Mucosa of descending colon (tissue), 3 donors: ENCODE measurements around the gene RNF41. TPM values are rescaled to one million over a fixed set of nuclear protein-coding genes. Genes with fewer than 3 reads are reported as not detected.
A peak's percentile ranks its signal among the peaks of the same experiment; 100 is the strongest.

ENCODE experiments used
- ATAC-seq: fragments of 200-7000 bp; cut with Tn5 transposase; one replicate; pipeline ENCODE4 v1.9.1; 2020; ENCODE audit warnings: mild to moderate bottlenecking, moderate library complexity
- DNase-seq, 3 donors: peaks; one replicate each; pipeline ENCODE4 v3.0.0-alpha.2; 2020
- H3K36me3 ChIP-seq: fragments of 200-600 bp; one replicate; pipeline ENCODE4 v1.8.0; 2021; ENCODE audit warnings: low read depth, mild to moderate bottlenecking
- H3K4me1 ChIP-seq: fragments of 200-600 bp; one replicate; pipeline ENCODE4 v1.8.0; 2021; ENCODE audit warnings: low read depth, mild to moderate bottlenecking
- H3K4me3 ChIP-seq: fragments of 200-600 bp; one replicate; pipeline ENCODE4 v1.8.0; 2021; ENCODE audit warnings: mild to moderate bottlenecking
- H3K9me3 ChIP-seq: fragments of 200-600 bp; one replicate; pipeline ENCODE4 v1.8.0; 2021; ENCODE audit warnings: mild to moderate bottlenecking
- intact Hi-C, 2 donors: fragments of 100-400 bp; cut with DNase I in 1 of 2; cut with micrococcal nuclease in 1 of 2; formaldehyde crosslinking; loops; one replicate each; pipeline versions ENCODE4 v1.11.0 to v1.11.1; 2022; cut with DNase I, micrococcal nuclease
- total RNA-seq, 3 donors: library from RNA; stranded (reverse); fragmentation: NEBNext Ultra II Directional in 2 of 3; extraction: Animal tissue kit (Norgen Biotek cat#: 25700) in 2 of 3; gene quantifications; one replicate each; pipeline versions ENCODE4 v1.2.1 to v1.2.4, GENCODE V29; 2021 to 2023
- TF ChIP-seq, protein P1 (sequence below): fragments of 200-600 bp; IDR thresholded peaks from one replicate; pipeline ENCODE4 v1.8.0; 2022; ENCODE audit warnings: antibody characterized with exemption, mild to moderate bottlenecking
- donor health status: DM: no; HTN: no; CAD: no; lungs with moderate emphysema.
- donor health status: DM: no; HTN: no; CAD: no.
- donor health status: DM: no; HTN: yes; CAD: no.

Gene RNF41
- total RNA-seq, 3 donors from 2014 or later = 30.4 to 51.5 (median 32.1) TPM

DNA sequence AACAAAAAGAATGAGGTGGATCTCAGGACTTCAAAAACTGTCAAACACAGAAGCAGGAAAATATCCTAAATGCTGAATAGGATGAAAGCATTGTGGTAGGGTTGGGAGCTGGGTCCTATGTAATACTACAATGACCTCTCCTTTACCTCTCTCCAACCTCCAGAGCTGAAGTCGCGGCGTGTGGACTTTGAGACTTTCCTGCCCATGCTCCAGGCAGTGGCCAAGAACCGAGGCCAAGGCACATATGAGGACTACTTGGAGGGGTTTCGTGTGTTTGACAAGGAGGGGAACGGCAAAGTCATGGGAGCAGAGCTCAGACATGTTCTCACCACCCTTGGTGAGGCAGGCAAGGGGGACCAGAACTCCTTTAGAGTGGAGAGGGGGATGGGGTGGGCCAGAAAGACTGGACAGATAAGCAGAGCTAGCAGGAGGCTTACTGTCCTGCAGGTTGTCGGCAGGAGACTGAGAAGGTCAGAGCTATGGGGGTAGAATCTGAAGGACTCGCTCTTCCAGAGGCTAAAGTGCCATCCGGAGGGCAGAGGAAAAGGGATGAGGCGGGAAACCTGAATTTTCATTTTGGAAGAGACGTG lies 66.4 kb downstream of the RNF41 start:
- ATAC-seq (no peak), DNase-seq (no peak)
- H3K36me3 ChIP-seq = no peaks in the 10 kb centered on the region
- TF ChIP-seq, protein P1, sequence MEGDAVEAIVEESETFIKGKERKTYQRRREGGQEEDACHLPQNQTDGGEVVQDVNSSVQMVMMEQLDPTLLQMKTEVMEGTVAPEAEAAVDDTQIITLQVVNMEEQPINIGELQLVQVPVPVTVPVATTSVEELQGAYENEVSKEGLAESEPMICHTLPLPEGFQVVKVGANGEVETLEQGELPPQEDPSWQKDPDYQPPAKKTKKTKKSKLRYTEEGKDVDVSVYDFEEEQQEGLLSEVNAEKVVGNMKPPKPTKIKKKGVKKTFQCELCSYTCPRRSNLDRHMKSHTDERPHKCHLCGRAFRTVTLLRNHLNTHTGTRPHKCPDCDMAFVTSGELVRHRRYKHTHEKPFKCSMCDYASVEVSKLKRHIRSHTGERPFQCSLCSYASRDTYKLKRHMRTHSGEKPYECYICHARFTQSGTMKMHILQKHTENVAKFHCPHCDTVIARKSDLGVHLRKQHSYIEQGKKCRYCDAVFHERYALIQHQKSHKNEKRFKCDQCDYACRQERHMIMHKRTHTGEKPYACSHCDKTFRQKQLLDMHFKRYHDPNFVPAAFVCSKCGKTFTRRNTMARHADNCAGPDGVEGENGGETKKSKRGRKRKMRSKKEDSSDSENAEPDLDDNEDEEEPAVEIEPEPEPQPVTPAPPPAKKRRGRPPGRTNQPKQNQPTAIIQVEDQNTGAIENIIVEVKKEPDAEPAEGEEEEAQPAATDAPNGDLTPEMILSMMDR = no peak
- no peak overlapping the region for H3K4me3 ChIP-seq
- H3K9me3 ChIP-seq = no peaks in the 10 kb centered on the region
- intact Hi-C loops = no loop called here
- peaks cover 27% of the 10 kb centered on the region for H3K4me1 ChIP-seq

- no peak for DNase-seq
- TF ChIP-seq, protein P1 = no peak
- intact Hi-C loops = no loop called here
- no peaks in the 10 kb centered on the region for H3K36me3 ChIP-seq
- H3K9me3 ChIP-seq = no peaks in the 10 kb centered on the region
- peaks cover 22% of the 10 kb centered on the region for H3K4me1 ChIP-seq
- no peak overlapping the region for H3K4me3 ChIP-seq
- no peak for ATAC-seq
Measured at GRCh38 chr12:56154818-56155217, 66.9 kb downstream of the RNF41 start.

GRCh38 chr12:56154246-56154771 lies 67.4 kb downstream of the RNF41 start:
- TF ChIP-seq, protein P1 = no peak
- H3K9me3 ChIP-seq = no peaks in the 10 kb centered on the region
- no peaks in the 10 kb centered on the region for H3K36me3 ChIP-seq
- ATAC-seq (no peak), DNase-seq (no peak)
- intact Hi-C loops = no loop called here
- H3K4me3 ChIP-seq = no peak overlapping the region
- peaks cover 17% of the 10 kb centered on the region for H3K4me1 ChIP-seq

- intact Hi-C loops = no loop called here
Measured at GRCh38 chr12:56153678-56154065, 68.0 kb downstream of the RNF41 start.

DNA sequence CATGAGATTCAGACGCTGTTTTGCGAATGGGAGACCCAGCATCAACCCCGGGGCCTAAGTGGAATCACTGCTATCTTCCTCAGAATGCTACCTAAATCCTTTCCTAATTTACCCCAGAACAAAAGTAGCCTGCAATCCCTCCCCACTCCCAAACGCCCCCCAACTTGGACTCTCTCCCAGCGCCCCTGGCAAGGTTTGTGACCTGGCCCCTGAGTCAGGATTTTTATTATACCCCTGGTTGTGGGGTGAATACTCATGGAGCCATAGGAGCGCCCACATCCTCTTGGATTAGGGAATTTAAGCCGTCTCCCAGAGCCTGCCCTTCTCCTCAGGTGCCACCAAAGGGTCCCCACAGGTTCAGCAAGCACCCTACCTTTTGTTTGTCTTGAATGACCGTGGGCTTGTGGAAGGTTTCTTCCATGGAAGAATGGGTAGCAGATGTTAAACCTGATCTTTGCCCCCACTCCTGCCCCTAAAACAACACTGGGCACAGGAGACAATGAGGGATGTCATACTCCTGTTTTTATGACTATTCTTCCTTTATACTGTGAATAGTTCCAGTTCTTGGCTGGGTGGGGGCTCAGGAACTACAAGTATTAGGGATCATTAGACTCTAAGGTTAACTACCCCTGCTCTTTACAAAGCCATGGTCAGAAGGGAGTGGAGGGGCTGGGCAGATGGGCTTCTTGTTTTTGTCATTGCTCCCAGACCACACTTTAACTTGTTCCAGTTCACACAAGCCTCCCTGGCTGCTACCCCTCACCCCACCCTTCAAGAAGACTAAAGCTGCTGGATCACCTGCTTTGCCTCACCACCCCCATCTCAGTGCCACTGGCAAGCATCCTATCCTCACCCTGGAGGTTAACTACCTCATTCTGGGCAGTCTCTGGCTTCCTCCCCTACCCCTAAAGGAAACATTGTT lies 68.7 kb downstream of the RNF41 start:
- peak in 1 of 3 donors; percentile 46 for DNase-seq
- intact Hi-C loops = no loop called here
- Histone ChIP-seq H3K4me1 (peaks cover 16% of the 10 kb centered on the region), H3K36me3 (no peaks in the 10 kb centered on the region), H3K4me3 (no peak overlapping the region), H3K9me3 (no peaks in the 10 kb centered on the region)
- ATAC-seq = no peak
- TF ChIP-seq, protein P1 = no peak

More at GRCh38 chr12:56153678-56154065, 68.0 kb downstream of the RNF41 start:
- peak in 1 of 3 donors; percentile 35 for DNase-seq
- Histone ChIP-seq H3K4me3 (no peak overlapping the region), H3K4me1 (peaks cover 16% of the 10 kb centered on the region), H3K36me3 (no peaks in the 10 kb centered on the region), H3K9me3 (no peaks in the 10 kb centered on the region)
- ATAC-seq = no peak
- TF ChIP-seq, protein P1 = no peak

Other genes with a start within 250 kb of the RNF41 start
- 100 to 1,000 TPM; 131 to 179 (median 173) TPM for gene RAB5B, start 247.8 kb downstream of the RNF41 start, total RNA-seq
- 10 to 100 TPM; 29.2 to 32.0 (median 30.4) TPM for gene SUOX, start 224.6 kb downstream of the RNF41 start, total RNA-seq
- 1 to 10 TPM; 3.5 to 9.1 (median 7.2) TPM for gene IKZF4, start 200.9 kb downstream of the RNF41 start, total RNA-seq
- 10 to 100 TPM; 28.8 to 81.1 (median 34.5) TPM for gene RPS26, start 180.0 kb downstream of the RNF41 start, total RNA-seq
- 100 to 1,000 TPM; 136 to 423 (median 212) TPM for gene ERBB3, start 141.8 kb downstream of the RNF41 start, total RNA-seq
- 10 to 100 TPM; 61.7 to 94.9 (median 90.3) TPM for gene PA2G4, start 117.4 kb downstream of the RNF41 start, total RNA-seq
- gene RPL41, start 105.3 kb downstream of the RNF41 start, total RNA-seq = 1,000 to 10,000 TPM; 2,763 to 3,198 (median 3,152) TPM
- gene ZC3H10, start 103.7 kb downstream of the RNF41 start, total RNA-seq = 10 to 100 TPM in 1 of 3 donors, 1 to 10 TPM in 2; 5.0 to 11.8 (median 5.4) TPM
- gene ESYT1, start 93.7 kb downstream of the RNF41 start, total RNA-seq = 10 to 100 TPM; 44.9 to 75.7 (median 52.0) TPM
- gene MYL6B, start 69.3 kb downstream of the RNF41 start, total RNA-seq = 10 to 100 TPM; 13.0 to 39.8 (median 22.7) TPM
- 1,000 to 10,000 TPM; 1,884 to 3,185 (median 1,894) TPM for gene MYL6, start 63.6 kb downstream of the RNF41 start, total RNA-seq
- 100 to 1,000 TPM in 2 of 3 donors, 10 to 100 TPM in 1; 91.7 to 163 (median 116) TPM for gene SMARCC2, start 32.4 kb downstream of the RNF41 start, total RNA-seq
- 10 to 100 TPM; 22.2 to 37.3 (median 30.2) TPM for gene NABP2, start 2.4 kb upstream of the RNF41 start, total RNA-seq
- gene SLC39A5, start 8.1 kb upstream of the RNF41 start, total RNA-seq = 100 to 1,000 TPM in 2 of 3 donors, 10 to 100 TPM in 1; 88.4 to 298 (median 129) TPM
- 10 to 100 TPM; 35.6 to 53.8 (median 43.1) TPM for gene ANKRD52, start 36.5 kb upstream of the RNF41 start, total RNA-seq
- gene COQ10A, start 45.0 kb upstream of the RNF41 start, total RNA-seq = 10 to 100 TPM in 1 of 3 donors, 1 to 10 TPM in 2; 4.0 to 12.7 (median 5.3) TPM
- gene CS, start 78.4 kb upstream of the RNF41 start, total RNA-seq = 100 to 1,000 TPM; 261 to 344 (median 332) TPM
- gene CNPY2, start 94.1 kb upstream of the RNF41 start, total RNA-seq = 10 to 100 TPM; 75.5 to 79.3 (median 77.7) TPM
- 10 to 100 TPM; 61.4 to 73.5 (median 61.9) TPM for gene PAN2, start 112.1 kb upstream of the RNF41 start, total RNA-seq
- gene IL23A, start 117.0 kb upstream of the RNF41 start, total RNA-seq = under 1 TPM in 1 of 3 donors, not detected in 2; 0.55 TPM
- 100 to 1,000 TPM in 1 of 3 donors, 10 to 100 TPM in 2; 82.9 to 112 (median 95.7) TPM for gene STAT2, start 138.2 kb upstream of the RNF41 start, total RNA-seq
- gene APOF, start 140.9 kb upstream of the RNF41 start, total RNA-seq = not detected
- 10 to 100 TPM in 1 of 3 donors, 1 to 10 TPM in 2; 7.7 to 14.3 (median 8.4) TPM for gene TIMELESS, start 227.5 kb upstream of the RNF41 start, total RNA-seq
- gene MIP, start 232.7 kb upstream of the RNF41 start, total RNA-seq = not detected
- 1 to 10 TPM; 4.3 to 5.2 (median 4.9) TPM for gene SPRYD4, start 246.7 kb upstream of the RNF41 start, total RNA-seq